Measurements from ENCODE around the gene DIO3.

Gene DIO3

GRCh38 chr14:101584055-101584859, 23.0 kb downstream of the DIO3 start:
- DNase-seq, result no peak

- no peak for DNase-seq
Observed at GRCh38 chr14:101585211-101585610, 23.9 kb downstream of the DIO3 start.

- no peak for DNase-seq
Observed at GRCh38 chr14:101586531-101587430, 25.5 kb downstream of the DIO3 start.

- no peak for DNase-seq
Observed at GRCh38 chr14:101587441-101587911, 26.2 kb downstream of the DIO3 start.

GRCh38 chr14:101588286-101588975, 27.1 kb downstream of the DIO3 start:
- DNase-seq, result no peak

- DNase-seq, result no peak
Observed at GRCh38 chr14:101588990-101589389, 27.7 kb downstream of the DIO3 start.

GRCh38 chr14:101589486-101590015, 28.3 kb downstream of the DIO3 start:
- no peak for DNase-seq

GRCh38 chr14:101590062-101590461, 28.8 kb downstream of the DIO3 start:
- DNase-seq, result no peak

- DNase-seq, result no peak
Observed at GRCh38 chr14:101590616-101591015, 29.3 kb downstream of the DIO3 start.

GRCh38 chr14:101591121-101591520, 29.8 kb downstream of the DIO3 start:
- DNase-seq, result no peak

- DNase-seq, result no peak
Observed at GRCh38 chr14:101591582-101591981, 30.3 kb downstream of the DIO3 start.

GRCh38 chr14:101593411-101594238, 32.3 kb downstream of the DIO3 start:
- DNase-seq, result no peak

GRCh38 chr14:101594511-101595148, 33.3 kb downstream of the DIO3 start:
- no peak for DNase-seq

- no peak for DNase-seq
Observed at GRCh38 chr14:101595349-101595748, 34.1 kb downstream of the DIO3 start.

GRCh38 chr14:101595887-101596721, 34.8 kb downstream of the DIO3 start:
- no peak for DNase-seq

GRCh38 chr14:101596742-101597141, 35.4 kb downstream of the DIO3 start:
- no peak for DNase-seq

- no peak for DNase-seq
Observed at GRCh38 chr14:101598159-101598558, 36.9 kb downstream of the DIO3 start.

- DNase-seq, result no peak
Observed at GRCh38 chr14:101598571-101599233, 37.4 kb downstream of the DIO3 start.

- no peak for DNase-seq
Observed at GRCh38 chr14:101599234-101599885, 38.1 kb downstream of the DIO3 start.

All from GOT3 (cell line).